Large intestine (tissue), 3 donors: Measurements from ENCODE around the gene P2RY4. TPM values are rescaled to one million over a fixed set of nuclear protein-coding genes. Genes with fewer than 3 reads are reported as not detected.
"Not testable (repeated sequence)": the region's sequence is repeated elsewhere in the genome, so short reads cannot be mapped to it uniquely, and the experiment has no call there.

Experiments
- DNase-seq, 2 donors: peaks; one replicate each; pipeline versions ENCODE4 v3.0.0 to v3.0.0-alpha.2; 2013
- H3K27ac ChIP-seq: one replicate; pipeline ENCODE4 v1.5.1; 2013; ENCODE audit warnings: low read length
- H3K27me3 ChIP-seq: 2 replicates; pipeline ENCODE4 v1.6.1; 2013; ENCODE audit warnings: low read length; ENCODE audit not compliant: control insufficient read depth, insufficient read depth
- H3K36me3 ChIP-seq: 2 replicates; pipeline ENCODE4 v1.6.1; 2013; ENCODE audit warnings: low read length; ENCODE audit not compliant: control insufficient read depth, insufficient read depth
- H3K4me1 ChIP-seq: one replicate; pipeline ENCODE4 v1.6.1; 2013; ENCODE audit warnings: low read length; ENCODE audit not compliant: control insufficient read depth, insufficient read depth
- H3K4me3 ChIP-seq: one replicate; pipeline ENCODE4 v1.5.1; 2013; ENCODE audit warnings: low read length
- H3K9me3 ChIP-seq: one replicate; pipeline ENCODE4 v1.6.1; 2013; ENCODE audit warnings: mild to moderate bottlenecking, low read depth, low read length, moderate library complexity; ENCODE audit not compliant: control insufficient read depth
- WGBS: methylation state at CpG from one replicate; pipeline ENCODE4 v1.1.5; 2013; ENCODE audit warnings: low lambda C conversion rate; ENCODE audit not compliant: insufficient coverage; 5-methylcytosine and 5-hydroxymethylcytosine counted together
- polyA plus RNA-seq: library from polyadenylated mRNA; unstranded; fragments of 120-200 nt; gene quantifications from one replicate; pipeline ENCODE4 v1.2.1, GENCODE V29; 2013

The P2RY4 gene
- polyA plus RNA-seq, 1 donor: 2.6 TPM

- H3K9me3 ChIP-seq, H3K27me3 ChIP-seq, DNase-seq, H3K4me3 ChIP-seq, H3K4me1 ChIP-seq, H3K36me3 ChIP-seq, H3K27ac ChIP-seq: not testable (repeated sequence)
- WGBS: no CpG with 5 or more reads among the region's 7 CpGs
Observed at GRCh38 chrX:70274029-70274428, 14.0 kb upstream of the P2RY4 start.

GRCh38 chrX:70268034-70268433 lies 8.0 kb upstream of the P2RY4 start, which contains the start of gene ARR3:
TSS of gene ARR3 (plus strand) at chrX:70268334. CDS start at chrX:70269386, 1,052 bp downstream.
- Histone ChIP-seq H3K27me3 (no peaks in the 10 kb centered on the region), H3K36me3 (no peaks in the 10 kb centered on the region), H3K27ac (no peak within 1 kb of the TSS), H3K4me1 (no peaks in the 10 kb centered on the region), H3K4me3 (no peak within 1 kb of the TSS), H3K9me3 (no peaks in the 10 kb centered on the region)
- DNase-seq: no peak

- no peak for DNase-seq
- no peaks in the 10 kb centered on the region for H3K27me3 ChIP-seq
- no peaks in the 10 kb centered on the region for H3K9me3 ChIP-seq
- no peaks in the 10 kb centered on the region for H3K36me3 ChIP-seq
- no peak overlapping the region for H3K4me3 ChIP-seq
- no peaks in the 10 kb centered on the region for H3K4me1 ChIP-seq
- WGBS: no CpG with 5 or more reads among the region's 3 CpGs
- H3K27ac ChIP-seq: no peak overlapping the region
Observed at GRCh38 chrX:70264784-70265183, 4.8 kb upstream of the P2RY4 start.

GRCh38 chrX:70262952-70263567 lies 3.1 kb upstream of the P2RY4 start:
- H3K27ac ChIP-seq: no peak overlapping the region
- no peaks in the 10 kb centered on the region for H3K9me3 ChIP-seq
- no peak overlapping the region for H3K4me3 ChIP-seq
- no peaks in the 10 kb centered on the region for H3K4me1 ChIP-seq
- WGBS: 0% methylated on average over 1 of the region's 7 CpGs
- no peaks in the 10 kb centered on the region for H3K27me3 ChIP-seq
- no peaks in the 10 kb centered on the region for H3K36me3 ChIP-seq
- DNase-seq: peak; percentile 38 to 57

- WGBS: no CpG with 5 or more reads among the region's 5 CpGs
- no peaks in the 10 kb centered on the region for H3K36me3 ChIP-seq
- H3K27ac ChIP-seq: no peak overlapping the region
- no peaks in the 10 kb centered on the region for H3K9me3 ChIP-seq
- no peaks in the 10 kb centered on the region for H3K27me3 ChIP-seq
- peak in 1 of 2 donors; percentile 30 for DNase-seq
- H3K4me3 ChIP-seq: no peak overlapping the region
- H3K4me1 ChIP-seq: peaks cover 5% of the 10 kb centered on the region
Observed at GRCh38 chrX:70257423-70258288, 2.3 kb downstream of the P2RY4 start.

- no peaks in the 10 kb centered on the region for H3K36me3 ChIP-seq
- H3K27me3 ChIP-seq: no peaks in the 10 kb centered on the region
- DNase-seq: no peak
- no CpG with 5 or more reads among the region's 2 CpGs for WGBS
- no peak overlapping the region for H3K27ac ChIP-seq
- peaks cover 5% of the 10 kb centered on the region for H3K4me1 ChIP-seq
- H3K4me3 ChIP-seq: no peak overlapping the region
- H3K9me3 ChIP-seq: no peaks in the 10 kb centered on the region
Observed at GRCh38 chrX:70255452-70255851, 4.6 kb downstream of the P2RY4 start.

- H3K36me3 ChIP-seq: no peaks in the 10 kb centered on the region
- no peaks in the 10 kb centered on the region for H3K9me3 ChIP-seq
- WGBS: no CpG with 5 or more reads among the region's 3 CpGs
- DNase-seq: peak; percentile 12 to 63
- no peaks in the 10 kb centered on the region for H3K27me3 ChIP-seq
- peaks cover 5% of the 10 kb centered on the region for H3K4me1 ChIP-seq
- H3K4me3 ChIP-seq: no peak overlapping the region
- peak overlapping the region; percentile 26 for H3K27ac ChIP-seq
Observed at GRCh38 chrX:70254909-70255308, 5.1 kb downstream of the P2RY4 start.

- H3K4me1 ChIP-seq: peaks cover 5% of the 10 kb centered on the region
- no CpG with 5 or more reads among the region's 1 CpG for WGBS
Observed at GRCh38 chrX:70254063-70254400, 6.0 kb downstream of the P2RY4 start.

GRCh38 chrX:70253377-70254062 lies 6.5 kb downstream of the P2RY4 start:
- no peaks in the 10 kb centered on the region for H3K9me3 ChIP-seq
- no peaks in the 10 kb centered on the region for H3K27me3 ChIP-seq
- DNase-seq: no peak
- no peak overlapping the region for H3K4me3 ChIP-seq
- peaks cover 5% of the 10 kb centered on the region for H3K4me1 ChIP-seq
- no peak overlapping the region for H3K27ac ChIP-seq
- no CpG with 5 or more reads among the region's 3 CpGs for WGBS
- no peaks in the 10 kb centered on the region for H3K36me3 ChIP-seq

More at GRCh38 chrX:70254063-70254400, 6.0 kb downstream of the P2RY4 start:
- Histone ChIP-seq H3K9me3 (no peaks in the 10 kb centered on the region), H3K4me3 (no peak overlapping the region), H3K36me3 (no peaks in the 10 kb centered on the region), H3K27ac (peak overlapping the region; percentile 26), H3K27me3 (no peaks in the 10 kb centered on the region)
- DNase-seq: peak in 1 of 2 donors; percentile 19

- Histone ChIP-seq H3K36me3 (no peaks in the 10 kb centered on the region), H3K9me3 (no peaks in the 10 kb centered on the region), H3K4me1 (peaks cover 5% of the 10 kb centered on the region), H3K27me3 (no peaks in the 10 kb centered on the region), H3K4me3 (no peak overlapping the region), H3K27ac (no peak overlapping the region)
- DNase-seq: no peak
- WGBS: 100% methylated on average over 1 of the region's 2 CpGs
Observed at GRCh38 chrX:70252491-70252890, 7.5 kb downstream of the P2RY4 start.
